ENCODE data around the gene LRRIQ4. TPM values are rescaled to one million over a fixed set of nuclear protein-coding genes. Genes with fewer than 3 reads are reported as not detected.

The LRRIQ4 gene
- total RNA-seq, 2 experiments from 2014 or later: not detected

DNA sequence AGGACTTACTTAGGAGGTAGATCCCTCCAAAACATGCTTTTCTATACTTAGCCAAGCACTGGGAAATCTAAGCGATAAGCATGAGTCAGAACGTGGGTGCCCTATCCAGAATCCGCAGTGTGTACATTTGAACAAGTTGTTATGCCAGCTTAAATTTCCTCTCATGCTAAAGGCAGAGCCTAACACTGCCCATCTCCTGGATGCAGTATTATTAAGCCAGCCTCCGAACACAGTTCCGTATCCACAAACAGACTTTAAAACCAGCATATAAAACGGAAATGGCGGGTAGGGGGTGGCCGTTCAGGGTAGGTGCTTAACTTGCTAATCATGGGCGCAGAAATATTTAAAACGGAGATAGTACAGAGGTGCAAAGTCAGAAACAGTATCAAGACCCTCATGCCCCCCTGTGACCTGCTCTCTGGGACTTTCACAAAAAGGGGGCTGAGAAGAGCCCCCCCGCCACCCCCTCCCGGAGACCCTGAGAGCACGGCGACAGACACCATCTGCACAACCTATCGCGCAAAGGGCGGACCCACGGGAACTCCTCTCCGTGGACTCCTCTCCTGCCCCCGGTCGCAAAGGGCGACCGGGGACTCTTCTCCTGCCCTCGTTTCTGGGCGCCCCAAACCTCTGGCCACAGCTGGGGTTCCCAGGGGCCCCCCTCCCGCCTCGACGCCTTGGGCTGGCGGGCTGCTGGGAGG, 889 bp upstream of the LRRIQ4 start:
- Histone ChIP-seq H3K36me3 (ENCODE audit: insufficient read depth, low read length) (no peaks in the 10 kb centered on the region), H3K27me3 (ENCODE audit: control insufficient read depth in 1 of 2, insufficient read depth in 2 of 2, low read length in 2 of 2) (no peaks in the 10 kb centered on the region), H3K4me3 (ENCODE audit: low read length) (peak overlapping the region; percentile 68), H3K27ac (ENCODE audit: low read depth in 1 of 2, low read length in 2 of 2) (no peak overlapping the region), H3K9me3 (ENCODE audit: control insufficient read depth in 1 of 2, insufficient read depth in 1 of 2, low read length in 2 of 2) (peaks cover 0 to 13% of the 10 kb centered on the region in 2 experiments), H3K4me1 (ENCODE audit: insufficient read depth, low read length) (peaks cover 27% of the 10 kb centered on the region)
- ATAC-seq (ENCODE audit: poor library complexity) (peak; percentile 12), DNase-seq (peak in 5 of 14 experiments; percentile 10 to 43 (median 33))
- H3K27ac Mint-ChIP-seq: peak overlapping the region; percentile 19
- H3K9me3 Mint-ChIP-seq: peaks cover 5% of the 10 kb centered on the region
- TF ChIP-seq, protein P1, sequence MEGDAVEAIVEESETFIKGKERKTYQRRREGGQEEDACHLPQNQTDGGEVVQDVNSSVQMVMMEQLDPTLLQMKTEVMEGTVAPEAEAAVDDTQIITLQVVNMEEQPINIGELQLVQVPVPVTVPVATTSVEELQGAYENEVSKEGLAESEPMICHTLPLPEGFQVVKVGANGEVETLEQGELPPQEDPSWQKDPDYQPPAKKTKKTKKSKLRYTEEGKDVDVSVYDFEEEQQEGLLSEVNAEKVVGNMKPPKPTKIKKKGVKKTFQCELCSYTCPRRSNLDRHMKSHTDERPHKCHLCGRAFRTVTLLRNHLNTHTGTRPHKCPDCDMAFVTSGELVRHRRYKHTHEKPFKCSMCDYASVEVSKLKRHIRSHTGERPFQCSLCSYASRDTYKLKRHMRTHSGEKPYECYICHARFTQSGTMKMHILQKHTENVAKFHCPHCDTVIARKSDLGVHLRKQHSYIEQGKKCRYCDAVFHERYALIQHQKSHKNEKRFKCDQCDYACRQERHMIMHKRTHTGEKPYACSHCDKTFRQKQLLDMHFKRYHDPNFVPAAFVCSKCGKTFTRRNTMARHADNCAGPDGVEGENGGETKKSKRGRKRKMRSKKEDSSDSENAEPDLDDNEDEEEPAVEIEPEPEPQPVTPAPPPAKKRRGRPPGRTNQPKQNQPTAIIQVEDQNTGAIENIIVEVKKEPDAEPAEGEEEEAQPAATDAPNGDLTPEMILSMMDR (IDR thresholded peaks at IDR 0.05): no peak
- intact Hi-C loops (cut with DNase I, micrococcal nuclease): loop anchor here in 1 of 2 experiments (5.0 kb wide), 2 partner anchors 39 to 156 kb away; partner anchors contain the start of genes MYNN and SEC62
- peak overlapping the region; percentile 94 for H3K4me3 Mint-ChIP-seq
- peaks cover 26% of the 10 kb centered on the region for H3K4me1 Mint-ChIP-seq (ENCODE audit: low read depth)
- H3K27me3 Mint-ChIP-seq: no peaks in the 10 kb centered on the region
- ChIA-PET CTCF (no interaction called here), POLR2A (interaction anchor here (1.1 to 2.4 kb wide), 3 partner anchors 39 to 155 kb away, joined by 4 to 13 read pairs (median 4); partner anchors contain the start of genes MYNN, SEC62 and TERC)
- peaks cover 7% of the 10 kb centered on the region for H3K36me3 Mint-ChIP-seq (ENCODE audit: low read depth)

DNA sequence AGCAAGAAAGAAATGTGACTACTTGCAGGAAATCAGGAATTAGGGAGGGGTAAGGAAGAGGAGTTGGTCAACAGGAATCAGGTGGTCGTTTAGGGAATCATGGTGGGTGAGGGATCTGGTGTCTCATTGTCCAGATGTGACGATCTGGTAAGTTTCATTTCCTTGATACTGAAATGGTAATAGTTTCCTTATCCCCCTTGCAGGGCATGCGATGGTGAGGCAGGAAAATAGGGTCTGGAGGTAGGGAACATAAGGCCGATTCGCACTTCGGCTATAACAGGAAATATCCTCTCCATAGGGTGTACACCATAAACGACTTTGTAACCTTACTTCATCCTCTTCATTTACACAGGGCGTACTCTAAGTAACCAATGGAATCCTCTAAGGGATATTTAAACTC, 608 bp downstream of the LRRIQ4 start:
- ChIA-PET CTCF (interaction anchor here (1.0 kb wide), 1 partner anchor 155 kb away, joined by 3 read pairs; no protein-coding TSS in a partner anchor), POLR2A (interaction anchor here (0.7 to 2.4 kb wide), 4 partner anchors 40 to 153 kb away, joined by 3 to 13 read pairs (median 4); partner anchors contain the start of genes ACTRT3, MYNN and SEC62)
- Mint-ChIP-seq H3K4me1 (ENCODE audit: low read depth) (peaks cover 26% of the 10 kb centered on the region), H3K9me3 (peaks cover 5% of the 10 kb centered on the region), H3K36me3 (ENCODE audit: low read depth) (peaks cover 7% of the 10 kb centered on the region), H3K27ac (peak overlapping the region; percentile 43), H3K4me3 (peak overlapping the region; percentile 94), H3K27me3 (peaks cover 3% of the 10 kb centered on the region)
- peaks cover 27% of the 10 kb centered on the region for H3K4me1 ChIP-seq (ENCODE audit: insufficient read depth, low read length)
- H3K9me3 ChIP-seq (ENCODE audit: control insufficient read depth in 1 of 2, insufficient read depth in 1 of 2, low read length in 2 of 2): peaks cover 0 to 13% of the 10 kb centered on the region in 2 experiments
- intact Hi-C loops (cut with DNase I, micrococcal nuclease): loop anchor here in 1 of 2 experiments (5.0 kb wide), 2 partner anchors 41 to 154 kb away; partner anchors contain the start of genes MYNN and SEC62
- peak; percentile 4 for ATAC-seq (ENCODE audit: poor library complexity)
- peak in 2 of 14 experiments; percentile 10 to 17 for DNase-seq
- TF ChIP-seq, protein P1 (IDR thresholded peaks at IDR 0.05): no peak
- peak overlapping the region; percentile 68 for H3K4me3 ChIP-seq (ENCODE audit: low read length)
- H3K27me3 ChIP-seq (ENCODE audit: control insufficient read depth in 1 of 2, insufficient read depth in 2 of 2, low read length in 2 of 2): peaks cover 0 to 4% of the 10 kb centered on the region in 2 experiments
- no peaks in the 10 kb centered on the region for H3K36me3 ChIP-seq (ENCODE audit: insufficient read depth, low read length)
- no peak overlapping the region for H3K27ac ChIP-seq (ENCODE audit: low read depth in 1 of 2, low read length in 2 of 2)

DNA sequence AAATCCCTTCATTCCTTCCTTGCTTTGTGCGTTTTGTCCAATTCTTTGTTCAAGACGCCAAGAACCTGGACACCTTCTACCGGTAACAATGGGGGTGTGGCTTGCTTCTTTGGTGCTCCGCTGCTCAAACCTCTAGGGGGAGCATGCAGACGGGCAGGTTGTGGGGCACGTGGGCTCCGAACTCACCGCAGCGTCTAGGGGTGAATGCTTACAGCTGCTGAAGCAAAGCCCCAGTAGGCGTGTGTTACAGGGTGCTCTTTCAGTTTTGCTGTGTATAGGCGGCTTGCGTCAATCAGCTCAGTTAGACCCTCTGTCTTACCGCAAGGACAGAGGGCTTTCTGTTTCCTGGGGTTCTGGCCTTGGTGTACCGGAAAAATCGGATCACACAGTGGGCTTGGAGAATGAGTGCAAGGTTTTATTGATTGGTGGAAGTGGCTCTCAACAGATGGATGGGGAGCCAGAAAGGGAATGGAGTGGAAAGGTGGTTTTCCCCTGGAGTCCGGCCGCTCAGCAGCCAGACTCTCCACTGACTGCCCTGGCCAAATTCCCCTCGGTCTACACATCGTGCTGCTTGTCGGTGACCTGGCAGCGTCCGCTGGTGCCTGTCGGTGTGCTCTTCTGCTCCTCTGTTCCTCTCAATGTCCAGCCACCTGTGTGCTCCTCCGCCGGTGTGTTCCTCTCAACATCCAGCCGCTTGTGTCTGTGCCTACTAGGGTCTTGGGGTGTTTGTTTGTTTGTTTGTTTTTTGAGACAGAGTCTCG, 1.3 kb downstream of the LRRIQ4 start:
- peaks cover 7% of the 10 kb centered on the region for H3K36me3 Mint-ChIP-seq (ENCODE audit: low read depth)
- POLR2A ChIA-PET: interaction anchor here (2.1 kb wide), 1 partner anchor 41 kb away, joined by 7 read pairs; the partner anchor contains the start of gene MYNN
- Histone ChIP-seq H3K27me3 (ENCODE audit: control insufficient read depth in 1 of 2, insufficient read depth in 2 of 2, low read length in 2 of 2) (peaks cover 0 to 4% of the 10 kb centered on the region in 2 experiments), H3K36me3 (ENCODE audit: insufficient read depth, low read length) (no peaks in the 10 kb centered on the region), H3K4me1 (ENCODE audit: insufficient read depth, low read length) (peaks cover 27% of the 10 kb centered on the region), H3K9me3 (ENCODE audit: control insufficient read depth in 1 of 2, insufficient read depth in 1 of 2, low read length in 2 of 2) (peaks cover 0 to 13% of the 10 kb centered on the region in 2 experiments), H3K4me3 (ENCODE audit: low read length) (peak overlapping the region; percentile 68), H3K27ac (ENCODE audit: low read depth in 1 of 2, low read length in 2 of 2) (no peak overlapping the region)
- DNase-seq: peak; percentile 49 to 91 (median 66)
- H3K9me3 Mint-ChIP-seq: peaks cover 5% of the 10 kb centered on the region
- H3K27ac Mint-ChIP-seq: peak overlapping the region; percentile 43
- CTCF ChIA-PET: interaction anchor here (1.0 kb wide), 1 partner anchor 154 kb away, joined by 3 read pairs; no protein-coding TSS in a partner anchor
- H3K4me3 Mint-ChIP-seq: peak overlapping the region; percentile 94
- intact Hi-C loops (cut with DNase I, micrococcal nuclease): loop anchor here in 1 of 2 experiments (5.0 kb wide), 2 partner anchors 42 to 153 kb away; partner anchors contain the start of genes MYNN and SEC62
- H3K4me1 Mint-ChIP-seq (ENCODE audit: low read depth): peaks cover 26% of the 10 kb centered on the region
- ATAC-seq (ENCODE audit: poor library complexity): peak; percentile 91
- TF ChIP-seq, protein P1 (IDR thresholded peaks at IDR 0.05): peak; percentile 66
- H3K27me3 Mint-ChIP-seq: peaks cover 6% of the 10 kb centered on the region

Measured in CD4-positive, alpha-beta T cell (primary cell).